OCI-LY7 (cell line): ENCODE results near the gene SIK2. TPM values are rescaled to one million over a fixed set of nuclear protein-coding genes. Genes with fewer than 3 reads are reported as not detected.

Experiments
- BruUV-seq: library from RNA; stranded (reverse); fragments of 400-500 nt; replicated peaks from 2 replicates; lab custom pipeline; 2021; lab: Mats Ljungman, UMichigan
- CTCF ChIA-PET: fragments of 300-600 bp; sonication (Branson Sonifier 250); formaldehyde crosslinking; loops from one replicate; lab custom pipeline; 2022; ENCODE audit warnings: antibody characterized with exemption; ENCODE audit not compliant: unreplicated experiment; lab: Charles Lee
- POLR2A ChIA-PET: fragments of 300-600 bp; sonication (Branson Sonifier 250); formaldehyde crosslinking; loops from one replicate; lab custom pipeline; 2022; ENCODE audit warnings: antibody characterized with exemption; lab: Charles Lee
- DNase-seq: peaks from one replicate; pipeline ENCODE4 v3.0.0-alpha.2; 2015; ENCODE audit warnings: low spot score
- H2AFZ ChIP-seq: fragments of 200-600 bp; sonication (generic), shearing (Covaris generic); 2 replicates; pipeline ENCODE4 v1.6.1; 2014; ENCODE audit warnings: mild to moderate bottlenecking, antibody characterized with exemption, low read length, moderate library complexity
- H3K27ac ChIP-seq: fragments of 200-600 bp; sonication (generic); 2 replicates; pipeline ENCODE4 v1.5.1; 2014; ENCODE audit warnings: mixed run types, low read depth, mild to moderate bottlenecking, moderate library complexity, low read length, inconsistent platforms; ENCODE audit not compliant: poor library complexity, severe bottlenecking
- H3K36me3 ChIP-seq: fragments of 200-600 bp; sonication (generic); 2 replicates; pipeline ENCODE4 v1.6.1; 2014; ENCODE audit warnings: mild to moderate bottlenecking, antibody characterized with exemption, low read length, moderate library complexity, mixed read lengths; ENCODE audit not compliant: insufficient read depth
- H3K4me1 ChIP-seq: fragments of 200-600 bp; sonication (generic); 2 replicates; pipeline ENCODE4 v1.5.1; 2014; ENCODE audit warnings: mild to moderate bottlenecking, low read length; ENCODE audit not compliant: insufficient read depth, poor library complexity, severe bottlenecking
- H3K4me2 ChIP-seq: fragments of 200-600 bp; sonication (generic); 2 replicates; pipeline ENCODE4 v1.6.1; 2014; ENCODE audit warnings: mild to moderate bottlenecking, low read length
- H3K4me3 ChIP-seq: fragments of 200-600 bp; sonication (generic); 2 replicates; pipeline ENCODE4 v1.5.1; 2014; ENCODE audit warnings: mild to moderate bottlenecking, low read depth, low read length; ENCODE audit not compliant: poor library complexity, severe bottlenecking
- H3K79me2 ChIP-seq: fragments of 200-600 bp; sonication (generic); 2 replicates; pipeline ENCODE4 v1.6.1; 2016; ENCODE audit warnings: low read depth, mild to moderate bottlenecking, low read length, moderate library complexity, mixed read lengths; ENCODE audit not compliant: insufficient read depth
- H3K9me2 ChIP-seq: fragments of 200-600 bp; sonication (generic); 2 replicates; pipeline ENCODE4 v1.6.1; 2016; ENCODE audit warnings: mild to moderate bottlenecking, low read length, mixed read lengths; ENCODE audit not compliant: insufficient read depth
- H3K9me3 ChIP-seq: fragments of 200-600 bp; sonication (generic); 2 replicates; pipeline ENCODE4 v1.6.1; 2014; ENCODE audit warnings: mild to moderate bottlenecking, mixed run types, low read length, mixed read lengths
- H4K20me1 ChIP-seq: fragments of 200-600 bp; sonication (generic); 2 replicates; pipeline ENCODE4 v1.6.1; 2014; ENCODE audit warnings: mild to moderate bottlenecking, antibody characterized with exemption, low read length, moderate library complexity, mixed read lengths; ENCODE audit not compliant: insufficient read depth
- EZH2phosphoT487 ChIP-seq: fragments of 200-600 bp; sonication (generic); IDR thresholded peaks from 2 replicates; pipeline ENCODE4 v1.6.1; 2018; ENCODE audit warnings: low read depth, borderline replicate concordance, mild to moderate bottlenecking, mixed run types, antibody characterized with exemption, low read length, moderate library complexity, mixed read lengths
- intact Hi-C: fragments of 100-400 bp; cut with micrococcal nuclease; formaldehyde crosslinking; loops from one replicate; pipeline ENCODE4 v1.10.0; 2022; ENCODE audit not compliant: unreplicated experiment
- total RNA-seq, 2 experiments: library from RNA; depleted of rRNA in 1 of 2; stranded (reverse); fragments of >200 nt in 1 of 2; shearing (Covaris generic) in 1 of 2; gene quantifications; 2 replicates each; pipeline ENCODE4 v1.2.3, GENCODE V29; 2014 to 2022
- TF ChIP-seq, protein P1 (sequence below): fragments of 200-600 bp; sonication (generic); conservative IDR thresholded peaks from 2 replicates; pipeline ENCODE4 v1.5.1; 2014; ENCODE audit warnings: mild to moderate bottlenecking, antibody characterized with exemption, low read length, moderate library complexity, mixed read lengths

SIK2 gene
- total RNA-seq, 2 experiments from 2014 or later: 9.8 to 16.9 TPM

DNA sequence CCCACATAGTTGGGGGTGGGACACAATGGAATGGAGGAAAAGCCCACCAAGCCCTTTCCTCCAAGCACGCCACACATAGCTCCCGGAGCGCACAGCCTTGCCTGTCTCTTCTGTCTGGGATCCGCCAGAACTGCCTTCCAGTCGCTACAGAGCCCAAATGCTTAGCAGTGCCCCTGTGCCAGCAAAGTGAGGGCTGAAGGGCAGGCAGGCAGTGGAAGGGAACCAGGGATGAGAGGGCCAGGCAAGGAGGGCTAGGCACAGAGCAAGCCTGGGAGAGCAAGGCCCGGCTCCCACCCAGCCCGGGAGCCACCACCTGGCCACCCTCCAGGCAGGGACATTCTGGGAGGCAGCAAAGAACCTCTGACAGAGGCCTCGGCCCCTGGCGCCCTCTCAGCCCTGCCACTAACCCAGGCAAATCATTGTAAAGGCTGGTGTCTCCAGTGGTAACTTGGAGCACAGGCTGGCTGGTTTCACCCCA lies 131.4 kb downstream of the SIK2 start:
- POLR2A ChIA-PET: interaction anchor here (0.5 to 0.6 kb wide), 2 partner anchors 8 to 333 kb away, joined by 3 to 4 read pairs; no protein-coding TSS in a partner anchor
- DNase-seq: no peak
- no peak overlapping the region for H3K4me2 ChIP-seq
- H3K4me3 ChIP-seq: no peak overlapping the region
- H3K9me3 ChIP-seq: no peaks in the 10 kb centered on the region
- no peaks in the 10 kb centered on the region for H3K4me1 ChIP-seq
- no peak overlapping the region for H3K27ac ChIP-seq
- H3K9me2 ChIP-seq: no peaks in the 10 kb centered on the region
- no peak overlapping the region for H2AFZ ChIP-seq
- no peaks in the 10 kb centered on the region for H4K20me1 ChIP-seq
- intact Hi-C loops: no loop called here
- CTCF ChIA-PET: interaction anchor here (0.6 kb wide), 1 partner anchor 43 kb away, joined by 3 read pairs; no protein-coding TSS in a partner anchor
- no peaks in the 10 kb centered on the region for H3K79me2 ChIP-seq
- TF ChIP-seq, protein P1, sequence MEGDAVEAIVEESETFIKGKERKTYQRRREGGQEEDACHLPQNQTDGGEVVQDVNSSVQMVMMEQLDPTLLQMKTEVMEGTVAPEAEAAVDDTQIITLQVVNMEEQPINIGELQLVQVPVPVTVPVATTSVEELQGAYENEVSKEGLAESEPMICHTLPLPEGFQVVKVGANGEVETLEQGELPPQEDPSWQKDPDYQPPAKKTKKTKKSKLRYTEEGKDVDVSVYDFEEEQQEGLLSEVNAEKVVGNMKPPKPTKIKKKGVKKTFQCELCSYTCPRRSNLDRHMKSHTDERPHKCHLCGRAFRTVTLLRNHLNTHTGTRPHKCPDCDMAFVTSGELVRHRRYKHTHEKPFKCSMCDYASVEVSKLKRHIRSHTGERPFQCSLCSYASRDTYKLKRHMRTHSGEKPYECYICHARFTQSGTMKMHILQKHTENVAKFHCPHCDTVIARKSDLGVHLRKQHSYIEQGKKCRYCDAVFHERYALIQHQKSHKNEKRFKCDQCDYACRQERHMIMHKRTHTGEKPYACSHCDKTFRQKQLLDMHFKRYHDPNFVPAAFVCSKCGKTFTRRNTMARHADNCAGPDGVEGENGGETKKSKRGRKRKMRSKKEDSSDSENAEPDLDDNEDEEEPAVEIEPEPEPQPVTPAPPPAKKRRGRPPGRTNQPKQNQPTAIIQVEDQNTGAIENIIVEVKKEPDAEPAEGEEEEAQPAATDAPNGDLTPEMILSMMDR: no peak
- TF ChIP-seq EZH2phosphoT487: no peak
- no TSS peak for BruUV-seq
- H3K36me3 ChIP-seq: peaks cover under 1% of the 10 kb centered on the region; the same call in 1 of the 2 replicates

DNA sequence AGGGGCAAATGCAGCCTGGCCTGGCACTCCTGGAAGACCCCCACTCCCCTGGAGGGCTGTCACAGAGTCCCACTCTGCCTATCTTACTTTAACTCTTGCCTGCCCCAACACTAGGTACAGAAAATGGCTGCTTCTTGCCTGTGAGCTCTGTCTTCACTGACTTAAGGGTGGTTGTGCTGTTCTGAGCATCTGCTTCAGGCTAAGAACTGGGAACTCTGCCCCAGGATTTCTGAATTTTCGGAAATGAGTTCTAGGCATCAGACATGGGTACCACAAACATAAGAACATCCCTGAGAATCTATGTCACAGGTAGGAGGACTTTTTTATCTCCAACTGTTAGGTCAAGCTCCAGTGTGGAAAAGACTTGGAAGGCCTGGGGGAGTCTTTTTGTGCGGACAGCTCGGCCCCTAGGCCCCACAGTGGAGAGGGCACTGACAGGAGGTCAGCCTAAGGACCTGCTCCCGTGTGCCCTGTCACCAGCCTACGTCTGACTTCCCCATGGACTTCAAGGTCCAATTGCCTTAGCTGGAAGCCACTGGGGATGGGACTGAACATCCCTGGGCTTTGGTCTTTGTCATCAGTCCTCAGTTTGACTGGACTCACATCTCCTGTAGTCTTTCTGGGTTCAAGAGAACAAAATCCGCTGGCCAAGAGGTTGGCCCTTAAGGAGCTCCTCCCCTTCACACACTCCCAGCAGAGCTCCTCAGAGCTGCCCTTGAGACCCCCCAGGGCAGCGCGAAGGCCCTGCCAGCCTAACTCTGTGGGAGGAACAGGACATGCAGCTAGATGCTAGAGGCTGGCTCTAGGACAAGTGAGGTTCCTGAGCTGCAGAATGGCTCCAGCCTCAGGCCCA lies 132.1 kb downstream of the SIK2 start:
- H4K20me1 ChIP-seq: no peaks in the 10 kb centered on the region
- DNase-seq: no peak
- intact Hi-C loops: no loop called here
- no peaks in the 10 kb centered on the region for H3K9me3 ChIP-seq
- H2AFZ ChIP-seq: no peak overlapping the region
- POLR2A ChIA-PET: interaction anchor here (0.5 to 0.6 kb wide), 2 partner anchors 9 to 16 kb away, joined by 3 to 4 read pairs; no protein-coding TSS in a partner anchor
- H3K79me2 ChIP-seq: no peaks in the 10 kb centered on the region
- BruUV-seq: no TSS peak
- H3K4me2 ChIP-seq: no peak overlapping the region
- H3K4me1 ChIP-seq: no peaks in the 10 kb centered on the region
- CTCF ChIA-PET: no interaction called here
- H3K4me3 ChIP-seq: no peak overlapping the region
- no peaks in the 10 kb centered on the region for H3K9me2 ChIP-seq
- H3K27ac ChIP-seq: no peak overlapping the region
- H3K36me3 ChIP-seq: peaks cover 7% of the 10 kb centered on the region
- no peak for TF ChIP-seq EZH2phosphoT487
- TF ChIP-seq, protein P1: no peak

DNA sequence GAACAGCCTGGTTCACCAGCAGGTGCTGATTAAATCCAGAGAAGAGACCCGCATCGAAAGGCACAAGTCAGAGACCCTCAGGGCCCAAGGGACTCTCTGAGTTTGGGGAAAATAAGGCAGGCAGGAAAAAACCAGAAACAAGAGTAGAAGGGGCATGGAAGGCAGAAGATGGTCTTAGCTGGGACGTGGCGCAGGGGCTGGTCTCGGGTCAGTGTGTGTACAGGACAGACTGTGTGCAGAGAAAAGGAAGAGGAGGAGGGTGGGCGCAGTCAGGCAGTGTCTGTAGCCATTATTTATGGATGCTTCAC lies 132.7 kb downstream of the SIK2 start:
- TF ChIP-seq, protein P1: no peak
- no peak for TF ChIP-seq EZH2phosphoT487
- peaks cover 13% of the 10 kb centered on the region for H3K36me3 ChIP-seq
- H4K20me1 ChIP-seq: no peaks in the 10 kb centered on the region
- no peak overlapping the region for H3K4me3 ChIP-seq
- BruUV-seq: no TSS peak
- no peak overlapping the region for H3K27ac ChIP-seq
- no peaks in the 10 kb centered on the region for H3K9me2 ChIP-seq
- H3K4me2 ChIP-seq: no peak overlapping the region
- no peaks in the 10 kb centered on the region for H3K79me2 ChIP-seq
- ChIA-PET POLR2A (interaction anchor here (0.6 kb wide), 1 partner anchor 16 kb away, joined by 3 read pairs; no protein-coding TSS in a partner anchor), CTCF (no interaction called here)
- intact Hi-C loops: no loop called here
- no peak overlapping the region for H2AFZ ChIP-seq
- no peaks in the 10 kb centered on the region for H3K9me3 ChIP-seq
- no peaks in the 10 kb centered on the region for H3K4me1 ChIP-seq
- DNase-seq: no peak
